ENCODE measurements around the gene PPP1R18.
"Not testable (repeated sequence)": the region's sequence is repeated elsewhere in the genome, so short reads cannot be mapped to it uniquely, and the experiment has no call there.

Gene PPP1R18

GRCh38 chr6:30678964-30679726 is 7.3 kb downstream of the PPP1R18 start:
- H3K4me1 Mint-ChIP-seq (ENCODE audit: low read depth), result peaks cover 32% of the 10 kb centered on the region
- peak overlapping the region; percentile 78 for H3K27ac Mint-ChIP-seq
- H3K4me3 Mint-ChIP-seq, result peak overlapping the region; percentile 96
- H3K9me3 Mint-ChIP-seq, result no peaks in the 10 kb centered on the region
- no peaks in the 10 kb centered on the region for H3K27me3 Mint-ChIP-seq (ENCODE audit: low read depth)
- DNase-seq (ENCODE audit: low spot score), result peak; percentile 86
- peaks cover 71% of the 10 kb centered on the region for H3K36me3 Mint-ChIP-seq (ENCODE audit: low read depth)

DNA sequence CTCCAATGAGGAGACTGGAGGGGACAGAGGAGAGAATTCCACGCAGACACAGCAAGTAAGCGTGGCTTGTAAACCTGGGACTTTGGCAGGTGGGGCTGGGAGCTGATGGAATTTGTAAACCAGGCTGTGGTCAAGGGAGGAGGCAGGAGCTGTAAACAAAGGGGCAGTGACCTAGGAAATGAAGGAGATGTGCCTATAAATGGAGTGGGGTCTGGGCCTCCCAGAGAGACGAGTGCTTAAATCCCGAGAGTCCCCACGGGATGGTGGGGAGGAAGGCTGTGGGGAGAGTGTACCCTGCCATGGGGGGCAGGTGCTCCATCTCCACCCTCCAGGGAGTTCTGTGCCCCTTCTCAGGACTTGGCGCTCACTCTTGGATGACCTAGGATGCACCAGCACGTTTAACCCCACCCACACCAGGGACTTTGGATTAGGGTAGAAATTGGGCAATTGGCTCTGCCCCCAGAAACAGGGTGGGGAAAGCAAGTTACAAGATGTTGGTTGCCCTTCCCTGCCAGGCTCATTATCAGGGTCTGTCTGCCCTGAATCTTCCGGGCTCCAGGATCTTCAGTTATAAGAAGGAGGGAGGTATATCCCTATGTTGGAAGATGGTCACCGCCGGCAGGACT is 9.7 kb downstream of the PPP1R18 start:
- H3K36me3 Mint-ChIP-seq (ENCODE audit: low read depth), result peaks cover 48% of the 10 kb centered on the region
- H3K4me3 Mint-ChIP-seq, result peak overlapping the region; percentile 8
- no peak for DNase-seq (ENCODE audit: low spot score)
- H3K27ac Mint-ChIP-seq, result peak overlapping the region; percentile 70
- H3K27me3 Mint-ChIP-seq (ENCODE audit: low read depth), result no peaks in the 10 kb centered on the region
- H3K9me3 Mint-ChIP-seq, result no peaks in the 10 kb centered on the region
- peaks cover 30% of the 10 kb centered on the region for H3K4me1 Mint-ChIP-seq (ENCODE audit: low read depth)

DNA sequence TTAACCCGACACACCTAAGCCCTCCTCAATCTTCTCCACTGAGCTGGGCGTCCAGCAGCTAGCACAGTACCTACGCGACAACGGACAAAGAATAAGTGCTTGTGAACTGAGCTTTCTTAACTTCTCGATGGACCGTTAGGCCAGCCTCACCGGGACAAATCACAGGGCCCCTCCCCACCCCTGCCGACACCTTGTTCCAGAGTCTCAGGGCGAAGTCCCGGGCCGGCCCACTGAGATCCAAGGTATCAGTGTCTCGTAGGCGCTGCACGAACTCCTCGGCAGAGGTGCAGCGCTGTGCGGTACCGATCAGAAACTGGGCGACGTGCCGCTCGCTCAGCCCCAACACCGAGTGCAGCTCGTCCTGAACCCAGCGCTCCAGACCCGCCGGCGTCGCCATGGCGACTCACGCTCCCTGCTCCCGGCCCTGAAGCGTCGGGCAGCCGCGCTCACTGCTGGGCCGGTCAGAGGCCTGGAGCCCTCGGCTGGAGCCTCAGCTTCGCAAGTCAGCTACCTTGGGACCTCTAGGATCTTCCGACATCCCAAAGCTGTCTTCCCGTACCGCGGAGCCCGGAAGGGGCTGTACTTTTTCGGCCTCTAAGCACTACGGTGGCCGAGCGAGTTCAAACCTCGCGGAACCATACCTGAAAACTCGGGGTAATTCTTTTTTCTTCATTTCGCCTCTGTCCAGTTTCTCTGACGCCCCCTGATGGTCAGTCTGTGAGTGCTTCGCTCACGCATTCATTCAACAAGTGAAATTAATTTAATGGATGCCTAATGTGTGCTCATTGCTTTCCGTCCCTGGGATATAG is 13.8 kb downstream of the PPP1R18 start, which contains the start of gene DHX16:
Gene DHX16 (minus strand): TSS at position 562 of the 809 bp plus-strand sequence. CDS start 165 bp downstream, at position 397.
- peaks cover 25% of the 10 kb centered on the region for H3K4me1 Mint-ChIP-seq (ENCODE audit: low read depth)
- no peaks in the 10 kb centered on the region for H3K27me3 Mint-ChIP-seq (ENCODE audit: low read depth)
- peak within 1 kb of the TSS; percentile 96 for H3K4me3 Mint-ChIP-seq
- H3K27ac Mint-ChIP-seq, result peak within 1 kb of the TSS; percentile 76
- H3K36me3 Mint-ChIP-seq (ENCODE audit: low read depth), result peaks cover 34% of the 10 kb centered on the region
- no peaks in the 10 kb centered on the region for H3K9me3 Mint-ChIP-seq
- peak; percentile 87 for DNase-seq (ENCODE audit: low spot score)

- peaks cover 28% of the 10 kb centered on the region for H3K36me3 Mint-ChIP-seq (ENCODE audit: low read depth)
- H3K27ac Mint-ChIP-seq, result peak overlapping the region; percentile 51
- H3K4me3 Mint-ChIP-seq, result peak overlapping the region; percentile 96
- no peaks in the 10 kb centered on the region for H3K9me3 Mint-ChIP-seq
- DNase-seq (ENCODE audit: low spot score), result no peak
- no peaks in the 10 kb centered on the region for H3K27me3 Mint-ChIP-seq (ENCODE audit: low read depth)
- H3K4me1 Mint-ChIP-seq (ENCODE audit: low read depth), result peaks cover 20% of the 10 kb centered on the region
These were observed 15.5 kb downstream of the PPP1R18 start for GRCh38 chr6:30670760-30671527.

DNA sequence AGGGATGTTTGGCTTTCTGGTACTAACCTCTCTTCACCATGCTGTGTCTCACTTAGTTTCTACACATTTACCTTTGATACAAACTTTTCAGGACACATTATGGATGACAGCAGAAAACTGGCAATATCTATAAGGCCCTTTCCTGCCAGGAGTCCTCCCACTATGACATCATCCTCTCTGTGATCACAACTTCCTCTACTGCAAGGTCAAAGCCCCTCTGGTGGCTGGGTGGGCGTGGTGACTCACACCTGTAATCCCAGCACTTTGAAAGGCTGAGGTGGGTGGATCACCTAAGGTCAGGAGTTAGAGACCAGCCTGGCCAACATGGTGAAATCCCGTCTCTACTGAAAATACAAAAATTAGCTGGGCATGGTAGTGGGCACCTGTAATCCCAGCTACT is 20.1 kb downstream of the PPP1R18 start:
- not testable (repeated sequence) for H3K9me3 Mint-ChIP-seq; H3K27me3 Mint-ChIP-seq (ENCODE audit: low read depth); H3K4me3 Mint-ChIP-seq; H3K27ac Mint-ChIP-seq
- Mint-ChIP-seq H3K4me1 (ENCODE audit: low read depth) (peaks cover 12% of the 10 kb centered on the region), H3K36me3 (ENCODE audit: low read depth) (peaks cover 53% of the 10 kb centered on the region)
- DNase-seq (ENCODE audit: low spot score), result peak; percentile 49

GRCh38 chr6:30664994-30665767 is 21.3 kb downstream of the PPP1R18 start:
- H3K27me3 Mint-ChIP-seq (ENCODE audit: low read depth), result no peaks in the 10 kb centered on the region
- no peak overlapping the region for H3K27ac Mint-ChIP-seq
- no peak for DNase-seq (ENCODE audit: low spot score)

DNA sequence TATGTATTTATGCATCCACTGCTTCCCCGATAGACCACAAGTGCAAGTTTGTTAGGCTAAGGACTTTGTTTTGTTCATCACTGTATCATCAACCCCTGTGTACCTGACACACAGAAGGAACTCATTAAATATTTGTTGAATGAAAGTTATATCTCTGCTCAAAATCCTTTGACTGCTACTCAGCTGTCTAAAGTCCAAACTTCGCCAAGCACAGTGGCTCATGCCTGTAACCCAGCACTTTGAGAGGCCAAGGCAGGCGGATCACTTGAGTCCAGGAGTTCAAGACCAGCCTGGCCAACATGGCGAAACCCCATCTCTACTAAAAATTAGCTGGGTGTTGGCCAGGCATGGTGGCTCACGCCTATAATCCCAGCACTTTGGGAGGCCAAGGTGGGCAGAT is 28.5 kb downstream of the PPP1R18 start:
- H3K36me3 Mint-ChIP-seq (ENCODE audit: low read depth), result peaks cover 58% of the 10 kb centered on the region
- H3K27ac Mint-ChIP-seq; H3K4me3 Mint-ChIP-seq; H3K27me3 Mint-ChIP-seq (ENCODE audit: low read depth); H3K4me1 Mint-ChIP-seq (ENCODE audit: low read depth); DNase-seq (ENCODE audit: low spot score); H3K9me3 Mint-ChIP-seq: not testable (repeated sequence)

More at GRCh38 chr6:30664994-30665767, 21.3 kb downstream of the PPP1R18 start:
- H3K36me3 Mint-ChIP-seq (ENCODE audit: low read depth), result peaks cover 48% of the 10 kb centered on the region
- H3K4me3 Mint-ChIP-seq, result no peak overlapping the region
- no peaks in the 10 kb centered on the region for H3K9me3 Mint-ChIP-seq
- peaks cover 4% of the 10 kb centered on the region for H3K4me1 Mint-ChIP-seq (ENCODE audit: low read depth)

DNA sequence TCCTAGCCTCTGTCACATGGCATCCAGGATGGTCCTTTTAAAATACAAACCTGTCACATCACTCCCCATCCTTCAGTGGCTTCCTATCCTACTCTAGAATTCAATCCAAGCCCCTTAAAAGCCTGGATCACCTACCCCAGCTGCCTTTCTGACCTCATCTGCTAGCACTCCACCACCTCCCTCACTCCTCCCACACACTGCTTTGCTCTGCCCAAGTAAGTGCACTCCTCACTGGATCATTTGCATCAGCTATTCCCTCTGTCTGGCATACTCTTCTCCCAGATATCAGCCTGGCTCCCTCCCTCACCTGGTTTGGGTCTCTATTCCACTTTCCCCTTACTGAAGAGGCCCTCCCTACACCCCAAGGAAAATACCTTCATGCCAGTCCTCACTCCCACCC is 29.0 kb downstream of the PPP1R18 start:
- H3K36me3 Mint-ChIP-seq (ENCODE audit: low read depth), result peaks cover 53% of the 10 kb centered on the region
- H3K9me3 Mint-ChIP-seq, result no peaks in the 10 kb centered on the region
- no peak for DNase-seq (ENCODE audit: low spot score)
- no peak overlapping the region for H3K4me3 Mint-ChIP-seq
- H3K27me3 Mint-ChIP-seq (ENCODE audit: low read depth), result no peaks in the 10 kb centered on the region
- no peak overlapping the region for H3K27ac Mint-ChIP-seq
- H3K4me1 Mint-ChIP-seq (ENCODE audit: low read depth), result no peaks in the 10 kb centered on the region

- Mint-ChIP-seq H3K27me3 (ENCODE audit: low read depth) (no peaks in the 10 kb centered on the region), H3K4me3 (no peak overlapping the region)
These were observed 29.9 kb downstream of the PPP1R18 start for GRCh38 chr6:30656513-30656912.

GRCh38 chr6:30655743-30656094 is 30.7 kb downstream of the PPP1R18 start:
- no peak overlapping the region for H3K27ac Mint-ChIP-seq
- no peak overlapping the region for H3K4me3 Mint-ChIP-seq
- no peaks in the 10 kb centered on the region for H3K27me3 Mint-ChIP-seq (ENCODE audit: low read depth)
- peaks cover 57% of the 10 kb centered on the region for H3K36me3 Mint-ChIP-seq (ENCODE audit: low read depth)
- no peaks in the 10 kb centered on the region for H3K9me3 Mint-ChIP-seq
- no peak for DNase-seq (ENCODE audit: low spot score)
- H3K4me1 Mint-ChIP-seq (ENCODE audit: low read depth), result no peaks in the 10 kb centered on the region

More at GRCh38 chr6:30656513-30656912, 29.9 kb downstream of the PPP1R18 start:
- H3K4me1 Mint-ChIP-seq (ENCODE audit: low read depth), result no peaks in the 10 kb centered on the region
- H3K9me3 Mint-ChIP-seq, result no peaks in the 10 kb centered on the region
- no peak overlapping the region for H3K27ac Mint-ChIP-seq
- peaks cover 56% of the 10 kb centered on the region for H3K36me3 Mint-ChIP-seq (ENCODE audit: low read depth)
- no peak for DNase-seq (ENCODE audit: low spot score)

DNA sequence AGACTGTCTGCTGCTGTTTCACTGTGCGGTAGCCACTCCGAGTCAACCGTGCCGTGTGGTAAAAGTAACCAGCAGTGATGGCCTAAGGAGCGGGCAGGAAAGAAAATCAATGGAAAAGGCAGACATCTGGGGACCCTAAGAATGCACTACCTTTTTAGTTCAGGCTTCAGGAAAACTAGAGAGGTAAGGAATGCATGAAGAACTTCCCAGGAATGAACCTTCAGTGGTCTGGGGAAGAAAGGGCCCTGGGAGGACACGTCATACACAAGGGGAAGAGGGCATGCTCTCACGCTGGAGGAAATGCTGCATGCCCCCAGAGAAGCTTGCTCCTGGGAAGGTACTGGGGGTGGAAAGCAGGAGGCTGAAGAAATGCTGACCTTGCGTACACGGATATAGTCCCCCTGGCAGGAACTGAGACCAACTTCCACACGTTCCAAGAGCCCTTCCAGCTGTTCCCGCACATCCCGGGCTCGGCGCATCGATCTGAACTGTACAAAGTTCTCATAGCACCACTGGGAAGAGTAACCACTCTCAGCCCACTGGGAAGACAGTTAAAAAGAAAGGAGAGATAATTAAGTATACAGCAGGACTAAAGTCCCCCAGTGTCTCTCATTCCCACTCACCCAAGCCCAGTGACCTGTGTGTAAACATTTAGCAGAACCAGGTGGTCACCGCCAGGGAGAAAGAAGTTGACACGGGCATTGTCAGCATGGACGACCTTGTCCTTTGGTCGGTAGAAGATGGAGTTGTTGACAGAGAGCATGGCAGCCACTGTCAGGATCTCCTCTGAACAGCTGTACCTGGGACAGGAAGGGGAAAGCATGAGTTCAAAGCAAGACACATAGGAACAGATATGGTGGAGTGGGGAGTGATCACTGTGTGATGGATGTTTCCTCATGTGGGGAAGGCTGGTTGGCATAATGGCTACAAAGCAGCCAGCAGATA is 31.4 kb downstream of the PPP1R18 start:
- H3K4me3 Mint-ChIP-seq, result no peak overlapping the region
- no peak overlapping the region for H3K27ac Mint-ChIP-seq
- no peaks in the 10 kb centered on the region for H3K27me3 Mint-ChIP-seq (ENCODE audit: low read depth)
- H3K9me3 Mint-ChIP-seq, result no peaks in the 10 kb centered on the region
- DNase-seq (ENCODE audit: low spot score), result no peak
- H3K36me3 Mint-ChIP-seq (ENCODE audit: low read depth), result peaks cover 55% of the 10 kb centered on the region
- H3K4me1 Mint-ChIP-seq (ENCODE audit: low read depth), result no peaks in the 10 kb centered on the region

DNA sequence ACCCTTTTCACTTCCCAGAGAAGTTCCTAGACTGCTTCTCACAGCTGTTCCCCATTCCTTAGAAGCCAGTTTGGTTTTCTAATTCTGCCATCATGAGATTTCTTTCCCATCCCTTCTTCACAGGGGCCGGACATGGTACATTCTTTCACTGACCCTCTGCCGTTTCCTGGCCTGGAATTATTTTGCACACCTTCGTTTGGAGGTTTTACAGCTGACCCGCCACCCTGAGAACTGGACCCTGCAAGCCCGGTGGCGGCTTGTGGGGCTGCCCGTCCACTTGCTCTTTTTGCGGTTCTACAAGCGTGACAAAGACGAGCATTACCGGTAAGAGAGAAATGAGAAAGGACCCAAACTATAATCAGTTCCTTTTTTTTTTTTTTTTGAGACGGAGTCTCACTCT is 35.3 kb downstream of the PPP1R18 start:
- H3K9me3 Mint-ChIP-seq, result no peaks in the 10 kb centered on the region
- H3K36me3 Mint-ChIP-seq (ENCODE audit: low read depth), result peaks cover 32% of the 10 kb centered on the region
- H3K27me3 Mint-ChIP-seq (ENCODE audit: low read depth), result no peaks in the 10 kb centered on the region
- no peak overlapping the region for H3K27ac Mint-ChIP-seq
- no peak overlapping the region for H3K4me3 Mint-ChIP-seq
- DNase-seq (ENCODE audit: low spot score), result no peak
- peaks cover 14% of the 10 kb centered on the region for H3K4me1 Mint-ChIP-seq (ENCODE audit: low read depth)

Data from T-helper 2 cell treated with Interferon-gamma antibody and Interleukin-4, amounts not matched to agents 5 μg/mL and 100 μg/mL, for 36 hours (primary cell).